Mucosa of descending colon (tissue), 3 donors: Measurements from ENCODE around the gene PLEKHH2. TPM values are rescaled to one million over a fixed set of nuclear protein-coding genes. Genes with fewer than 3 reads are reported as not detected.

Experiments
- ATAC-seq: fragments of 200-7000 bp; cut with Tn5 transposase; one replicate; pipeline ENCODE4 v1.9.1; 2020; ENCODE audit warnings: mild to moderate bottlenecking, moderate library complexity
- DNase-seq, 3 donors: peaks; one replicate each; pipeline ENCODE4 v3.0.0-alpha.2; 2020
- H3K36me3 ChIP-seq: fragments of 200-600 bp; one replicate; pipeline ENCODE4 v1.8.0; 2021; ENCODE audit warnings: low read depth, mild to moderate bottlenecking
- H3K4me1 ChIP-seq: fragments of 200-600 bp; one replicate; pipeline ENCODE4 v1.8.0; 2021; ENCODE audit warnings: low read depth, mild to moderate bottlenecking
- H3K4me3 ChIP-seq: fragments of 200-600 bp; one replicate; pipeline ENCODE4 v1.8.0; 2021; ENCODE audit warnings: mild to moderate bottlenecking
- H3K9me3 ChIP-seq: fragments of 200-600 bp; one replicate; pipeline ENCODE4 v1.8.0; 2021; ENCODE audit warnings: mild to moderate bottlenecking
- intact Hi-C, 2 donors: fragments of 100-400 bp; cut with DNase I in 1 of 2; cut with micrococcal nuclease in 1 of 2; formaldehyde crosslinking; loops; one replicate each; pipeline versions ENCODE4 v1.11.0 to v1.11.1; 2022; cut with DNase I, micrococcal nuclease
- total RNA-seq, 3 donors: library from RNA; stranded (reverse); fragmentation: NEBNext Ultra II Directional in 2 of 3; extraction: Animal tissue kit (Norgen Biotek cat#: 25700) in 2 of 3; gene quantifications; one replicate each; pipeline versions ENCODE4 v1.2.1 to v1.2.4, GENCODE V29; 2021 to 2023
- TF ChIP-seq, protein P1 (sequence below): fragments of 200-600 bp; IDR thresholded peaks from one replicate; pipeline ENCODE4 v1.8.0; 2022; ENCODE audit warnings: antibody characterized with exemption, mild to moderate bottlenecking
- donor health status: DM: no; HTN: no; CAD: no; lungs with moderate emphysema.
- donor health status: DM: no; HTN: no; CAD: no.
- donor health status: DM: no; HTN: yes; CAD: no.

The PLEKHH2 gene
- total RNA-seq, 3 donors from 2014 or later = 2.6 to 25.6 (median 4.1) TPM

DNA sequence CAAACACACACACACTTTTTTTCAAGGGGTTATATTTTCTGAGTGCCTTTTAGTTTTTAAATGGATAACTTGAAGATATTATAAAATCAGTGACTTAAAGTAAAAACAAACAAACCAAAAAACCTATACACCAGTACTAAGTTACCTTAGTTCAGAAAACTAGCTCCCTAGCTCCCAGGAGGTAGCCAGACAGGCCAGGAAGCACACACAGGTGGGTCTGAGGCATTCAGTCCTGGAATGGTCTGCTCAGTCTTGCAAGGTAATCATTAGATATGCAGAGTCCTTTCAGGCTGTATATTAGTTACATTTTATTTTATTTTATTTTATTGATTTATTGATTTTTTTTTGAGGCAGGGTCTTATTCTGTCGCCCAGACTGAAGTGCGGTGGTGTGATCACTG, 126.0 kb downstream of the PLEKHH2 start:
- DNase-seq = no peak
- TF ChIP-seq, protein P1, sequence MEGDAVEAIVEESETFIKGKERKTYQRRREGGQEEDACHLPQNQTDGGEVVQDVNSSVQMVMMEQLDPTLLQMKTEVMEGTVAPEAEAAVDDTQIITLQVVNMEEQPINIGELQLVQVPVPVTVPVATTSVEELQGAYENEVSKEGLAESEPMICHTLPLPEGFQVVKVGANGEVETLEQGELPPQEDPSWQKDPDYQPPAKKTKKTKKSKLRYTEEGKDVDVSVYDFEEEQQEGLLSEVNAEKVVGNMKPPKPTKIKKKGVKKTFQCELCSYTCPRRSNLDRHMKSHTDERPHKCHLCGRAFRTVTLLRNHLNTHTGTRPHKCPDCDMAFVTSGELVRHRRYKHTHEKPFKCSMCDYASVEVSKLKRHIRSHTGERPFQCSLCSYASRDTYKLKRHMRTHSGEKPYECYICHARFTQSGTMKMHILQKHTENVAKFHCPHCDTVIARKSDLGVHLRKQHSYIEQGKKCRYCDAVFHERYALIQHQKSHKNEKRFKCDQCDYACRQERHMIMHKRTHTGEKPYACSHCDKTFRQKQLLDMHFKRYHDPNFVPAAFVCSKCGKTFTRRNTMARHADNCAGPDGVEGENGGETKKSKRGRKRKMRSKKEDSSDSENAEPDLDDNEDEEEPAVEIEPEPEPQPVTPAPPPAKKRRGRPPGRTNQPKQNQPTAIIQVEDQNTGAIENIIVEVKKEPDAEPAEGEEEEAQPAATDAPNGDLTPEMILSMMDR = no peak
- Histone ChIP-seq H3K9me3 (no peaks in the 10 kb centered on the region), H3K4me3 (no peak overlapping the region), H3K4me1 (no peaks in the 10 kb centered on the region), H3K36me3 (no peaks in the 10 kb centered on the region)
- intact Hi-C loops = no loop called here
- no peak for ATAC-seq

DNA sequence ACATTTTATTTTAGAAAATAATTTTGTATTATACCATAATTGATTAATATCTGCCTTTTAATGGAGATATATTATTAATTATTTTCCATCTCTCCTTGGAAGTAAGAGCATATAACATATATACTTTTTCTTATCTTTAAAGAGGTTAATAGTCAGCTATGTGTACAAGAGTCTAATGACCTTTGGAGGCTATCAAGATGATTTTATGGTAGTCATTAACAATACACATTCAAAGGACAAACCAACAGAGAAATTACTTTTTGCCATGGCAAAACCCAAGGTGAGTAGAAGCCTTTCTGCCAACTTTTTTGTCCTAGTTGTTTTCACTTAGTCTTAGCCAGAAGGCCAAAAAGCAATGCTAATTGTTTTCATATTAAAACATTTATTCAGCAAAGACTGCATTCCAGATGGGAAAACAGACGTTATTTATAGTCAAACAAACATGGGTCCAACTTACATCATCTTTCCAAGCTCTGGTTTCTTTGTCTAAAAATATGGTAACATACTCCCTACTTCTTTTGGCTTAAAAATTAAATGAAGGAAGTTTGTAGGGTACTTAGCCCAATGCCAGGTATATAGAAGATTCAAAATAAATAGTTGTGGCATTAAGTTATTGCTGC, 127.1 kb downstream of the PLEKHH2 start:
- Histone ChIP-seq H3K4me3 (no peak overlapping the region), H3K9me3 (no peaks in the 10 kb centered on the region), H3K4me1 (no peaks in the 10 kb centered on the region), H3K36me3 (no peaks in the 10 kb centered on the region)
- ATAC-seq = no peak
- TF ChIP-seq, protein P1 = no peak
- intact Hi-C loops = no loop called here
- no peak for DNase-seq

GRCh38 chr2:43766006-43766405, 128.9 kb downstream of the PLEKHH2 start:
- Histone ChIP-seq H3K36me3 (no peaks in the 10 kb centered on the region), H3K4me3 (no peak overlapping the region), H3K9me3 (no peaks in the 10 kb centered on the region), H3K4me1 (no peaks in the 10 kb centered on the region)
- DNase-seq = no peak
- ATAC-seq = no peak
- intact Hi-C loops = no loop called here
- TF ChIP-seq, protein P1 = no peak

DNA sequence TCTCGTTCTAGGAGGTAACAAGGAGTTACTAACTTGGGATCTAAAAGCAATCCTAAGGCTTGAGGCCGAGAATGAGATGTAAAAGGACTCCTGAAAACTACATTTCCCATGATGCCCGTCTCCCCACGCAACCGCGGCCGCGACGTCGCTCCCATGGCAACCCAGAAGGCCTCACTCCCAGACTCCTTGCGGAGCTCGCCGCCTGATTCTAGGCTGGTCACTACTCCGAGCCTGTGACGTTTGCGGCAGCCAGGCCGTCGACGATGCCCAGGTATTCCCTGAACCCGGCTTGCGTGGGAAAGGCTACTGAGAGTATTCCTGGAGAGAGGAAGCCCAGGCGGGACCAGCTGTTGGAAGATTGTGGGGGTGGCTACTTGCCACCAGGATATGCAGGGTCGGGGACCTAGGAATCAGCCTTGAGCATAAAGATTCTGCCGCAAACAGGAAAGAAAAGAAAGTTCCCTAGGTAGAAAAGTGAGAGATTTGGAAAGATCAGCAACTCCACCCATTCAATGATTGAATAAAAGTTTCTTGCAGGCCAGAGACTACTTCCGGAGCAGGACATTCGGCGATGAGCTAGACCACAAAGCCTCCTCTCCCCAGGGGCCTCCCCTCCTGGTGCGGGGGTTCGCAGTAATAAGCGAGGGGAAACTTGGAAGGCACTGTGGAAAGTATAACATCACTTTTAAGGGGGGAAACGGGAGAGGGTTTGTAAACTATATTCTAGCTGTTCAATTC, 137.0 kb downstream of the PLEKHH2 start, which contains the start of gene DYNC2LI1:
DYNC2LI1 (plus strand) TSS at position 164 of the 738 bp plus-strand sequence; CDS start at position 264, 100 bp downstream.
- no peaks in the 10 kb centered on the region for H3K36me3 ChIP-seq
- H3K9me3 ChIP-seq = no peaks in the 10 kb centered on the region
- intact Hi-C loops = no loop called here
- TF ChIP-seq, protein P1 = no peak
- DNase-seq (peak; percentile 92 to 94 (median 94)), ATAC-seq (peak; percentile 99)
- peak within 1 kb of the TSS; percentile 35 for H3K4me3 ChIP-seq
- peaks cover 5% of the 10 kb centered on the region for H3K4me1 ChIP-seq

DNA sequence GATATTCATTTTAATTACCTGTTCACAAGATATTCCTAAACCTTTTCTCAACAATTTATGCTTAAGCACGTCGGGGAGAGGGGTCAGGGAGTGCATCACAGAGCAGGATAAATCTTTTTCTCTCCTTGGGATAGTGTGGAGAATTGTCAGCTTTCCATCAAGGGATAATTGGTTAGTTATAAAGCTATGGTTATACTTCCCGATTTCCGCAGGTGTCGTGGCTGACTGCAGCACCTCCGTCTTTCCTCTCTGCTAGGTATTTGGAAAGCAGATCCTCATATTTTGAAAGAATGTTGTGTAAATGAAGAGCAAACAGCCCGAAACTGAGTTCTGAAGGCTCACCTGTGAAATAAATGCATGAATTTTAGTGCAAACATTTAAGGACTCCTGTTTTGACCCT, 137.6 kb downstream of the PLEKHH2 start:
- no peaks in the 10 kb centered on the region for H3K36me3 ChIP-seq
- TF ChIP-seq, protein P1 = no peak
- intact Hi-C loops = loop anchor here in 1 of 2 donors (5.0 kb wide), 1 partner anchor 147 kb away; no protein-coding TSS in a partner anchor
- no peak overlapping the region for H3K4me3 ChIP-seq
- peaks cover 5% of the 10 kb centered on the region for H3K4me1 ChIP-seq
- ATAC-seq (peak; percentile 48), DNase-seq (peak in 1 of 3 donors; percentile 7)
- no peaks in the 10 kb centered on the region for H3K9me3 ChIP-seq
